K562 (cell line): Measurements from ENCODE around the gene ACBD4. TPM values are rescaled to one million over a fixed set of nuclear protein-coding genes. Genes with fewer than 3 reads are reported as not detected.
A peak's percentile ranks its signal among the peaks of the same experiment; 100 is the strongest.

Source experiments
- NCOA1 ChIP-seq: fragments of 450-650 bp; IDR thresholded peaks from 2 replicates; pipeline ENCODE4 v1.6.1; 2016; ENCODE audit warnings: low read depth
- PHF21A ChIP-seq: fragments of 450-650 bp; IDR thresholded peaks from 2 replicates; pipeline ENCODE4 v1.6.1; 2017; ENCODE audit warnings: low read depth, borderline replicate concordance
- RAD51 ChIP-seq: fragments of 450-650 bp; IDR thresholded peaks from 2 replicates; pipeline ENCODE4 v1.7.1; 2016; ENCODE audit warnings: low read depth, mild to moderate bottlenecking, borderline replicate concordance
- TCF3 ChIP-seq: sonication (generic); formaldehyde crosslinking; IDR thresholded peaks from 2 replicates; pipeline ENCODE4 v1.4.0; 2020; ENCODE audit warnings: mild to moderate bottlenecking, missing genetic modification reagents
- TCF7L2 ChIP-seq: fragments of 150-350 bp; IDR thresholded peaks from 2 replicates; pipeline ENCODE4 v1.6.1; 2016; ENCODE audit warnings: low read depth, mild to moderate bottlenecking, low read length, moderate library complexity
- TFE3 ChIP-seq: fragments of 450-650 bp; formaldehyde crosslinking; IDR thresholded peaks from 2 replicates; pipeline ENCODE4 v1.4.0; 2020; ENCODE audit warnings: mild to moderate bottlenecking, mixed read lengths
- ZNF253 ChIP-seq: fragments of 250-450 bp; sonication (Bioruptor Pico); conservative IDR thresholded peaks from 2 replicates; pipeline ENCODE4 v1.6.1; 2021; ENCODE audit warnings: mild to moderate bottlenecking
- ZNF407 ChIP-seq: fragments of 450-650 bp; IDR thresholded peaks from 2 replicates; pipeline ENCODE4 v1.6.1; 2016; ENCODE audit warnings: low read depth
- polyA plus RNA-seq, 8 experiments: library from polyadenylated mRNA; depleted of rRNA in 4 of 8; stranded (reverse) in 5 of 8; unstranded in 3 of 8; fragments of >200 nt; fragmentation: Nextera tagmentation in 2 of 8; fragmentation: Illumina TruSeq in 1 of 8; extraction: Ambion mirVana in 2 of 8; extraction: Trizol in 1 of 8; gene quantifications; 2 replicates each; pipeline versions ENCODE4 v1.2.1 to v1.2.3, GENCODE V29; 2011 to 2014; ENCODE audit warnings: inconsistent platforms in 1 of 8, missing spikeins in 1 of 8
- total RNA-seq, 7 experiments: library from RNA; depleted of rRNA in 6 of 7; stranded (reverse); fragments of >200 nt in 6 of 7; fragmentation: Illumina TruSeq in 2 of 7; extraction: Trizol in 2 of 7; gene quantifications; 2 replicates each; pipeline versions ENCODE4 v1.2.1 to v1.2.3, GENCODE V29; 2011 to 2021; ENCODE audit warnings: low replicate concordance in 1 of 7
- TF ChIP-seq, protein P1 (sequence below): fragments of 250-450 bp; sonication (Bioruptor Pico); IDR thresholded peaks from 2 replicates; pipeline ENCODE4 v1.4.0; 2020
- TF ChIP-seq, protein P2 (sequence below): fragments of 250-450 bp; sonication (Bioruptor Pico); IDR thresholded peaks from 2 replicates; pipeline ENCODE4 v1.8.0; 2021; ENCODE audit warnings: borderline replicate concordance, mild to moderate bottlenecking, moderate library complexity; ENCODE audit not compliant: poor library complexity, severe bottlenecking

Gene ACBD4
- total and polyA plus RNA-seq, 9 of the 15 experiments (the other 6 are each of a cell fraction or from before 2014, with no cell fraction given), result 0.14 to 6.9 (median 4.6) TPM

- TF ChIP-seq ZNF407, result no peak; the same call in 1 of the 2 replicates
- no peak for TF ChIP-seq TFE3 (CRISPR knock-in tag)
- TF ChIP-seq TCF7L2, result no peak
- TF ChIP-seq ZNF253 (CRISPR knock-in tag), result peak; percentile 76
- TF ChIP-seq, protein P1, sequence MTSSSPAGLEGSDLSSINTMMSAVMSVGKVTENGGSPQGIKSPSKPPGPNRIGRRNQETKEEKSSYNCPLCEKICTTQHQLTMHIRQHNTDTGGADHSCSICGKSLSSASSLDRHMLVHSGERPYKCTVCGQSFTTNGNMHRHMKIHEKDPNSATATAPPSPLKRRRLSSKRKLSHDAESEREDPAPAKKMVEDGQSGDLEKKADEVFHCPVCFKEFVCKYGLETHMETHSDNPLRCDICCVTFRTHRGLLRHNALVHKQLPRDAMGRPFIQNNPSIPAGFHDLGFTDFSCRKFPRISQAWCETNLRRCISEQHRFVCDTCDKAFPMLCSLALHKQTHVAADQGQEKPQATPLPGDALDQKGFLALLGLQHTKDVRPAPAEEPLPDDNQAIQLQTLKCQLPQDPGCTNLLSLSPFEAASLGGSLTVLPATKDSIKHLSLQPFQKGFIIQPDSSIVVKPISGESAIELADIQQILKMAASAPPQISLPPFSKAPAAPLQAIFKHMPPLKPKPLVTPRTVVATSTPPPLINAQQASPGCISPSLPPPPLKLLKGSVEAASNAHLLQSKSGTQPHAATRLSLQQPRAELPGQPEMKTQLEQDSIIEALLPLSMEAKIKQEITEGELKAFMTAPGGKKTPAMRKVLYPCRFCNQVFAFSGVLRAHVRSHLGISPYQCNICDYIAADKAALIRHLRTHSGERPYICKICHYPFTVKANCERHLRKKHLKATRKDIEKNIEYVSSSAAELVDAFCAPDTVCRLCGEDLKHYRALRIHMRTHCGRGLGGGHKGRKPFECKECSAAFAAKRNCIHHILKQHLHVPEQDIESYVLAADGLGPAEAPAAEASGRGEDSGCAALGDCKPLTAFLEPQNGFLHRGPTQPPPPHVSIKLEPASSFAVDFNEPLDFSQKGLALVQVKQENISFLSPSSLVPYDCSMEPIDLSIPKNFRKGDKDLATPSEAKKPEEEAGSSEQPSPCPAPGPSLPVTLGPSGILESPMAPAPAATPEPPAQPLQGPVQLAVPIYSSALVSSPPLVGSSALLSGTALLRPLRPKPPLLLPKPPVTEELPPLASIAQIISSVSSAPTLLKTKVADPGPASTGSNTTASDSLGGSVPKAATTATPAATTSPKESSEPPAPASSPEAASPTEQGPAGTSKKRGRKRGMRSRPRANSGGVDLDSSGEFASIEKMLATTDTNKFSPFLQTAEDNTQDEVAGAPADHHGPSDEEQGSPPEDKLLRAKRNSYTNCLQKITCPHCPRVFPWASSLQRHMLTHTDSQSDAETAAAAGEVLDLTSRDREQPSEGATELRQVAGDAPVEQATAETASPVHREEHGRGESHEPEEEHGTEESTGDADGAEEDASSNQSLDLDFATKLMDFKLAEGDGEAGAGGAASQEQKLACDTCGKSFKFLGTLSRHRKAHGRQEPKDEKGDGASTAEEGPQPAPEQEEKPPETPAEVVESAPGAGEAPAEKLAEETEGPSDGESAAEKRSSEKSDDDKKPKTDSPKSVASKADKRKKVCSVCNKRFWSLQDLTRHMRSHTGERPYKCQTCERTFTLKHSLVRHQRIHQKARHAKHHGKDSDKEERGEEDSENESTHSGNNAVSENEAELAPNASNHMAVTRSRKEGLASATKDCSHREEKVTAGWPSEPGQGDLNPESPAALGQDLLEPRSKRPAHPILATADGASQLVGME (CRISPR knock-in tag), result no peak
- TF ChIP-seq PHF21A, result peak; percentile 59; the same call in 1 of the 2 replicates
- TF ChIP-seq NCOA1, result peak; percentile 87
- 0 out of 2 replicates have a peak, but pooled peaks have one; percentile 18 for TF ChIP-seq TCF3
- peak; percentile 27; the same call in 1 of the 2 replicates for TF ChIP-seq RAD51
- TF ChIP-seq, protein P2, sequence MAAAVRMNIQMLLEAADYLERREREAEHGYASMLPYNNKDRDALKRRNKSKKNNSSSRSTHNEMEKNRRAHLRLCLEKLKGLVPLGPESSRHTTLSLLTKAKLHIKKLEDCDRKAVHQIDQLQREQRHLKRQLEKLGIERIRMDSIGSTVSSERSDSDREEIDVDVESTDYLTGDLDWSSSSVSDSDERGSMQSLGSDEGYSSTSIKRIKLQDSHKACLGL (CRISPR knock-in tag), result no peak
Observed at GRCh38 chr17:45148183-45149036, 12.9 kb downstream of the ACBD4 start, which contains the start of gene HEXIM1 (continued).
